IMR-90 (cell line): Measurements from ENCODE around the gene MACIR. TPM values are rescaled to one million over a fixed set of nuclear protein-coding genes. Genes with fewer than 3 reads are reported as not detected.

Experiments
- ATAC-seq: fragments of 200-7000 bp; cut with Tn5 transposase; 2 replicates; pipeline ENCODE4 v1.9.1; 2020; ENCODE audit warnings: low read depth, mild to moderate bottlenecking, moderate library complexity
- BruUV-seq: library from RNA; stranded (reverse); fragments of 400-500 nt; replicated peaks from 2 replicates; lab custom pipeline; 2021; lab: Mats Ljungman, UMichigan
- CTCF ChIA-PET: fragments of 300-600 bp; formaldehyde crosslinking; extraction: SDS; loops from one replicate; lab custom pipeline; 2021; ENCODE audit warnings: antibody characterized with exemption; lab: Yijun Ruan, JAX
- POLR2A ChIA-PET: fragments of 300-600 bp; sonication (Branson Sonifier 250); formaldehyde crosslinking; loops from one replicate; lab custom pipeline; 2022; ENCODE audit warnings: antibody characterized with exemption; ENCODE audit not compliant: unreplicated experiment; lab: Charles Lee
- DNase-seq: peaks from one replicate; pipeline ENCODE4 v3.0.0; 2013
- H2AFZ ChIP-seq: replicated peaks from 2 replicates; pipeline ENCODE3; 2013; ENCODE audit warnings: low read length, mild to moderate bottlenecking; ENCODE audit not compliant: poor library complexity
- H2AK5ac ChIP-seq: 2 replicates; pipeline ENCODE4 v1.6.1; 2013; ENCODE audit warnings: low read depth, low read length, inconsistent platforms
- H2AK9ac ChIP-seq: replicated peaks from 2 replicates; pipeline ENCODE3; 2013; ENCODE audit warnings: mild to moderate bottlenecking, low read depth, low read length, moderate library complexity; ENCODE audit not compliant: poor library complexity
- H2BK120ac ChIP-seq: 2 replicates; pipeline ENCODE4 v1.6.1; 2013; ENCODE audit warnings: low read depth, low read length, inconsistent platforms
- H2BK15ac ChIP-seq: 3 replicates; pipeline ENCODE4 v1.6.1; 2013; ENCODE audit warnings: low read depth, low read length, inconsistent platforms
- H2BK20ac ChIP-seq: 2 replicates; pipeline ENCODE4 v1.6.1; 2013; ENCODE audit warnings: low read depth, mild to moderate bottlenecking, inconsistent platforms, low read length, moderate library complexity
- H2BK5ac ChIP-seq: 2 replicates; pipeline ENCODE4 v1.6.1; 2013; ENCODE audit warnings: mild to moderate bottlenecking, low read depth, low read length, inconsistent platforms; ENCODE audit not compliant: poor library complexity, severe bottlenecking
- H3K14ac ChIP-seq: replicated peaks from 2 replicates; pipeline ENCODE4 v1.6.1; 2013; ENCODE audit warnings: low read depth, low read length, inconsistent platforms
- H3K18ac ChIP-seq: 2 replicates; pipeline ENCODE4 v1.6.1; 2013; ENCODE audit warnings: low read depth, low read length, control low read depth
- H3K23ac ChIP-seq: 2 replicates; pipeline ENCODE4 v1.6.1; 2013; ENCODE audit warnings: low read depth, low read length, inconsistent platforms
- H3K27ac ChIP-seq: 2 replicates; pipeline ENCODE4 v1.5.1; 2013; ENCODE audit warnings: mild to moderate bottlenecking, control low read depth, low read length; ENCODE audit not compliant: insufficient read depth
- H3K27me3 ChIP-seq: 2 replicates; pipeline ENCODE4 v1.6.1; 2013; ENCODE audit warnings: low read length; ENCODE audit not compliant: control insufficient read depth, insufficient read depth
- H3K36me3 ChIP-seq: 2 replicates; pipeline ENCODE4 v1.6.1; 2013; ENCODE audit warnings: low read length, mixed read lengths; ENCODE audit not compliant: control insufficient read depth, insufficient read depth
- H3K4ac ChIP-seq: 2 replicates; pipeline ENCODE4 v1.6.1; 2013; ENCODE audit warnings: low read depth, low read length, inconsistent platforms
- H3K4me1 ChIP-seq: 2 replicates; pipeline ENCODE4 v1.6.1; 2013; ENCODE audit warnings: low read length, mixed read lengths; ENCODE audit not compliant: control insufficient read depth, insufficient read depth
- H3K4me2 ChIP-seq: 2 replicates; pipeline ENCODE4 v1.6.1; 2013; ENCODE audit warnings: low read depth, mild to moderate bottlenecking, control low read depth, low read length, moderate library complexity
- H3K4me3 ChIP-seq: 2 replicates; pipeline ENCODE4 v1.5.1; 2013; ENCODE audit warnings: low read depth, mild to moderate bottlenecking, control low read depth, low read length, moderate library complexity; ENCODE audit not compliant: insufficient read depth
- H3K56ac ChIP-seq: 2 replicates; pipeline ENCODE4 v1.6.1; 2013; ENCODE audit warnings: low read length, inconsistent platforms; ENCODE audit not compliant: insufficient read depth; ENCODE audit errors: extremely low read depth
- H3K79me1 ChIP-seq, 2 experiments: 2 replicates each; pipeline ENCODE4 v1.6.1; 2013; ENCODE audit warnings: low read length in 2 of 2, inconsistent platforms in 1 of 2, low read depth in 1 of 2
- H3K9ac ChIP-seq: 2 replicates; pipeline ENCODE4 v1.6.1; 2013; ENCODE audit warnings: low read depth, low read length, control low read depth
- H3K9me1 ChIP-seq: 2 replicates; pipeline ENCODE4 v1.6.1; 2013; ENCODE audit warnings: low read length, inconsistent platforms; ENCODE audit not compliant: insufficient read depth
- H3K9me3 ChIP-seq: 2 replicates; pipeline ENCODE4 v1.6.1; 2013; ENCODE audit warnings: low read length; ENCODE audit not compliant: control insufficient read depth, insufficient read depth
- H4K20me1 ChIP-seq: 2 replicates; pipeline ENCODE4 v1.6.1; 2013; ENCODE audit warnings: low read length, inconsistent platforms; ENCODE audit not compliant: insufficient read depth
- H4K5ac ChIP-seq: 2 replicates; pipeline ENCODE4 v1.6.1; 2013; ENCODE audit warnings: mild to moderate bottlenecking, low read depth, low read length, control low read depth
- H4K8ac ChIP-seq, 2 experiments: 2 replicates each; pipeline ENCODE4 v1.6.1; 2013; ENCODE audit warnings: low read depth in 2 of 2, low read length in 2 of 2, control low read depth in 1 of 2, inconsistent platforms in 1 of 2
- H4K91ac ChIP-seq: 2 replicates; pipeline ENCODE4 v1.6.1; 2013; ENCODE audit warnings: low read depth, low read length, inconsistent platforms; ENCODE audit not compliant: insufficient read depth
- BHLHE40 ChIP-seq: fragments of 150-350 bp; IDR thresholded peaks from 2 replicates; pipeline ENCODE4 v1.6.1; 2016; ENCODE audit warnings: mild to moderate bottlenecking, low read depth, low read length
- CEBPB ChIP-seq: IDR thresholded peaks from 2 replicates; pipeline ENCODE4 v1.6.1; 2012; ENCODE audit warnings: low read depth, low read length, improper control_type of control experiment
- CHD1 ChIP-seq: IDR thresholded peaks from 2 replicates; pipeline ENCODE4 v1.6.1; 2012; ENCODE audit warnings: low read depth, low read length, improper control_type of control experiment
- CTCF ChIP-seq: conservative IDR thresholded peaks from 2 replicates; pipeline ENCODE4 v1.5.1; 2012; ENCODE audit warnings: mild to moderate bottlenecking, low read depth, low read length, improper control_type of control experiment
- ELK1 ChIP-seq: fragments of 150-350 bp; IDR thresholded peaks from 2 replicates; pipeline ENCODE4 v1.6.1; 2016; ENCODE audit warnings: low read depth, mild to moderate bottlenecking, low read length, moderate library complexity, borderline replicate concordance
- FOS ChIP-seq: fragments of 150-350 bp; IDR thresholded peaks from 2 replicates; pipeline ENCODE4 v1.6.1; 2016; ENCODE audit warnings: low read depth, low read length
- MAFK ChIP-seq: IDR thresholded peaks from 2 replicates; pipeline ENCODE4 v1.6.1; 2012; ENCODE audit warnings: low read depth, low read length, improper control_type of control experiment
- MAZ ChIP-seq: IDR thresholded peaks from 2 replicates; pipeline ENCODE4 v1.6.1; 2012; ENCODE audit warnings: low read depth, mild to moderate bottlenecking, low read length, improper control_type of control experiment, moderate library complexity, borderline replicate concordance
- MXI1 ChIP-seq: IDR thresholded peaks from 2 replicates; pipeline ENCODE4 v1.6.1; 2012; ENCODE audit warnings: low read depth, mild to moderate bottlenecking, low read length, moderate library complexity, borderline replicate concordance
- NFE2L2 ChIP-seq: fragments of 150-350 bp; IDR thresholded peaks from 2 replicates; pipeline ENCODE4 v1.6.1; 2016; ENCODE audit warnings: low read depth, mild to moderate bottlenecking, low read length
- RAD21 ChIP-seq: IDR thresholded peaks from 2 replicates; pipeline ENCODE4 v1.6.1; 2012; ENCODE audit warnings: low read length, improper control_type of control experiment
- USF2 ChIP-seq: fragments of 150-350 bp; IDR thresholded peaks from 2 replicates; pipeline ENCODE4 v1.6.1; 2017; ENCODE audit warnings: mild to moderate bottlenecking, antibody characterized with exemption, low read length, low read depth
- WGBS, 2 experiments: methylation state at CpG; one replicate each; pipeline versions ENCODE4 v1.1.5 to v1.1.7; 2013; ENCODE audit warnings: missing lambda C conversion rate in 2 of 2; ENCODE audit not compliant: insufficient read length in 1 of 2; ENCODE audit errors: extremely low coverage in 2 of 2; 5-methylcytosine and 5-hydroxymethylcytosine counted together
- dilution Hi-C: fragments of 300-500 bp; cut with HindIII; formaldehyde crosslinking; loops from one replicate; pipeline ENCODE4 v1.14.3; 2018; ENCODE audit warnings: low sequenced_read_pairs; ENCODE audit not compliant: unreplicated experiment
- in situ Hi-C: fragments of 300-500 bp; cut with MboI; formaldehyde crosslinking; loops from 3 replicates; pipeline ENCODE4 v1.14.3; 2019; ENCODE audit warnings: low sequenced_read_pairs, inconsistent platforms, mixed read lengths
- intact Hi-C: fragments of 100-400 bp; cut with micrococcal nuclease; formaldehyde crosslinking; loops from 2 replicates; pipeline ENCODE4 v1.10.0; 2022
- polyA plus RNA-seq, 3 experiments: library from polyadenylated mRNA; depleted of rRNA; stranded (reverse); fragments of >200 nt; gene quantifications; 2 replicates each; pipeline ENCODE4 v1.2.3, GENCODE V29; 2012; ENCODE audit warnings: low replicate concordance in 1 of 3
- total RNA-seq: library from RNA; depleted of rRNA; stranded (reverse); fragments of >200 nt; gene quantifications from 2 replicates; pipeline ENCODE4 v1.2.3, GENCODE V29; 2012

MACIR gene
- total and polyA plus RNA-seq, 2 of the 4 experiments (the other 2 are of a cell fraction), result 11.1 to 21.3 TPM

- no peaks in the 10 kb centered on the region for H4K20me1 ChIP-seq
- no peak overlapping the region for H3K18ac ChIP-seq
- H3K9ac ChIP-seq, result no peak overlapping the region
- in situ Hi-C loops (no loop called here), intact Hi-C loops (loop anchor here (10.0 kb wide), 1 partner anchor 184 kb away; no protein-coding TSS in a partner anchor), dilution Hi-C loops (no loop called here)
- no peak overlapping the region for H2AFZ ChIP-seq
- H3K27ac ChIP-seq, result no peak overlapping the region
- H4K91ac ChIP-seq, result no peak overlapping the region
- H2BK15ac ChIP-seq, result no peak overlapping the region
- H3K9me3 ChIP-seq, result no peaks in the 10 kb centered on the region
- no CpG with 5 or more reads among the region's 1 CpG for WGBS, 2 experiments
- H3K56ac ChIP-seq, result no peak overlapping the region
- no peak overlapping the region for H4K8ac ChIP-seq
- no peak overlapping the region for H3K4me2 ChIP-seq
- ATAC-seq (no peak), DNase-seq (no peak)
- no peak overlapping the region for H3K4me3 ChIP-seq
- CTCF ChIA-PET, result no interaction called here
- no peak overlapping the region for H2AK5ac ChIP-seq
- no peak overlapping the region for H2BK20ac ChIP-seq
- H3K4me1 ChIP-seq, result no peaks in the 10 kb centered on the region
- no peaks in the 10 kb centered on the region for H3K36me3 ChIP-seq
- H2AK9ac ChIP-seq, result no peak overlapping the region
- H3K9me1 ChIP-seq, result no peaks in the 10 kb centered on the region
- POLR2A ChIA-PET, result no interaction called here
- H4K5ac ChIP-seq, result no peak overlapping the region
- H3K23ac ChIP-seq, result no peak overlapping the region
- no peak overlapping the region for H3K14ac ChIP-seq
- H3K27me3 ChIP-seq, result no peaks in the 10 kb centered on the region
- no TSS peak for BruUV-seq
- no peak overlapping the region for H2BK120ac ChIP-seq
- H3K79me1 ChIP-seq, result no peaks in the 10 kb centered on the region
- TF ChIP-seq MXI1 (no peak), MAFK (no peak), NFE2L2 (no peak), RAD21 (no peak), CHD1 (no peak), FOS (no peak), MAZ (no peak), CTCF (no peak), ELK1 (no peak), CEBPB (no peak), BHLHE40 (no peak), USF2 (no peak)
- no peak overlapping the region for H3K4ac ChIP-seq
- H2BK5ac ChIP-seq, result no peak overlapping the region
Observed at GRCh38 chr5:103228588-103228987, 30.0 kb upstream of the MACIR start.
